Heart left ventricle (tissue), 13 donors: ENCODE results near the gene PRKN.

Experiments used
- CTCF ChIP-seq, 12 donors: fragments of 200-600 bp; sonication (generic) in 4 of 12; IDR thresholded peaks; one replicate each; pipeline versions ENCODE4 v1.5.0 to v1.8.0; 2018 to 2022; ENCODE audit warnings: antibody characterized with exemption in 12 of 12, mild to moderate bottlenecking in 5 of 12
- POLR2A ChIP-seq, 2 donors: fragments of 450-650 bp; IDR thresholded peaks; one replicate each; pipeline ENCODE4 v1.6.1; 2017; ENCODE audit warnings: antibody characterized with exemption in 2 of 2, mild to moderate bottlenecking in 2 of 2, moderate library complexity in 2 of 2
- donor health status: ischemic (EF 13 %, LVEDD 7.1; RV severe dilation, severe dysfunction).
- donor health status: DM: no; HTN: yes; CAD: no.
- donor health status: DM: no; HTN: no; CAD: no.
- donor health status: ischemic (EF 25% LVEDD 6.9; RV normal size, moderate dysfunction).
- donor health status: ischemic (EF 25% LVEDD 5.7; RV mildly dilated, moderate dysfunction).
- donor health status: ischemic (EF 35%, LVEDD 5.7; RV mildly dilated, moderate dysfunction).
- donor health status: nonischemic (EF 11% LVEDD 7.7; RV severe dilation, severe dysfunction).
- donor health status: DM: yes; HTN: yes; CAD: no.
- donor health status: PGD.
- donor health status: ischemic (EF 29% LVEDD 5.4; RV normal size, mild dysfunction).
- donor health status: nonischemic (EF 23%, LVEDD 6.1; RV moderate dilation, normal function).

- no peak for TF ChIP-seq CTCF (IDR thresholded peaks at IDR 0.05)
- TF ChIP-seq POLR2A (IDR thresholded peaks at IDR 0.05): no peak
These were observed 619.5 kb downstream of the PRKN start for GRCh38 chr6:162108041-162108440.
